ENCODE results near the gene EEPD1. TPM values are rescaled to one million over a fixed set of nuclear protein-coding genes. Genes with fewer than 3 reads are reported as not detected.

The EEPD1 gene
- total RNA-seq, 1 donor from 2014 or later: 9.9 TPM

GRCh38 chr7:36279200-36279925, 126.3 kb downstream of the EEPD1 start:
- peak; percentile 50 for DNase-seq (ENCODE audit: low spot score)

GRCh38 chr7:36279926-36280315, 126.9 kb downstream of the EEPD1 start:
- DNase-seq (ENCODE audit: low spot score): no peak

- peak; percentile 92 for DNase-seq (ENCODE audit: low spot score)
These were observed 128.1 kb downstream of the EEPD1 start for GRCh38 chr7:36280840-36281812.

GRCh38 chr7:36281945-36282717, 129.1 kb downstream of the EEPD1 start:
- peak; percentile 61 for DNase-seq (ENCODE audit: low spot score)

- no peak for DNase-seq (ENCODE audit: low spot score)
These were observed 130.1 kb downstream of the EEPD1 start for GRCh38 chr7:36283181-36283580.

- DNase-seq (ENCODE audit: low spot score): peak; percentile 62
These were observed 130.7 kb downstream of the EEPD1 start for GRCh38 chr7:36283711-36284130.

GRCh38 chr7:36284456-36285090, 131.5 kb downstream of the EEPD1 start:
- DNase-seq (ENCODE audit: low spot score): no peak

- no peak for DNase-seq (ENCODE audit: low spot score)
These were observed 132.2 kb downstream of the EEPD1 start for GRCh38 chr7:36285276-36285675.

GRCh38 chr7:36286226-36286625, 133.2 kb downstream of the EEPD1 start:
- no peak for DNase-seq (ENCODE audit: low spot score)

GRCh38 chr7:36286688-36287087, 133.6 kb downstream of the EEPD1 start:
- DNase-seq (ENCODE audit: low spot score): no peak

GRCh38 chr7:36287371-36288241, 134.6 kb downstream of the EEPD1 start:
- DNase-seq (ENCODE audit: low spot score): no peak

- no peak for DNase-seq (ENCODE audit: low spot score)
These were observed 135.4 kb downstream of the EEPD1 start for GRCh38 chr7:36288501-36288900.

GRCh38 chr7:36289833-36290661, 137.0 kb downstream of the EEPD1 start:
- no peak for DNase-seq (ENCODE audit: low spot score)

- peak; percentile 86 for DNase-seq (ENCODE audit: low spot score)
These were observed 138.6 kb downstream of the EEPD1 start for GRCh38 chr7:36291387-36292316.

- DNase-seq (ENCODE audit: low spot score): no peak
These were observed 142.0 kb downstream of the EEPD1 start for GRCh38 chr7:36295090-36295489.

GRCh38 chr7:36296284-36296683, 143.2 kb downstream of the EEPD1 start:
- no peak for DNase-seq (ENCODE audit: low spot score)

GRCh38 chr7:36297364-36298009, 144.4 kb downstream of the EEPD1 start:
- DNase-seq (ENCODE audit: low spot score): no peak

- no peak for DNase-seq (ENCODE audit: low spot score)
These were observed 145.1 kb downstream of the EEPD1 start for GRCh38 chr7:36298106-36298505.
